Measurements from ENCODE around the gene SP5.
"Not testable (repeated sequence)": the region's sequence is repeated elsewhere in the genome, so short reads cannot be mapped to it uniquely, and the experiment has no call there.

The SP5 gene

DNA sequence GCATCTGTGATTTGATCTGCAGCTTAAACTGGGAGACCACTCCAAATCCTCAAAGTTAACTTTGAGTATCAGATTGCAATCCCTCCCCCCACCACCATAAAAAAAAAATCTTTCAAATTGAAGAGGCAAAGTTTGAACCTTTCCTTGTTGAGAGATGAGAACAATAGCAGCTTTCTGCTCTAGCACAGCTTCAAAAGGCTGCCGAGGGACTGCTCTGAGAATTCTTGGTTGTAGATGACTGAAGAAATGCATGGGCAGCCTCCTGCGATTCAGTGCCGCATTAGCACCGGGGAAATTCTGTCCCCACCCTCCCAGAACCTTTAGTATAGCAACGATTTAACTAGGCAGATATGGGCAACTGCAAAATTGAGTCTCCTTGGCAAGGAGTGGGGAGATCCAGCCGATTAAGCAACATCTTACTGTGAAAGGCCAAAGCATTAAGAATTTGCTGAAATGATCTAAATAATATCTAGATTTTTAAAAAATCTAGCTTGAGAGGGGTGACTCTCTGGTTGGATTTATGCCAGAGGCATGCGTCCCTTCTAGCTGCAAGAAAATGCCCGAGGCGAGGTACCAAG lies 3.9 kb upstream of the SP5 start:
- no peak for DNase-seq (ENCODE audit: low spot score)

DNA sequence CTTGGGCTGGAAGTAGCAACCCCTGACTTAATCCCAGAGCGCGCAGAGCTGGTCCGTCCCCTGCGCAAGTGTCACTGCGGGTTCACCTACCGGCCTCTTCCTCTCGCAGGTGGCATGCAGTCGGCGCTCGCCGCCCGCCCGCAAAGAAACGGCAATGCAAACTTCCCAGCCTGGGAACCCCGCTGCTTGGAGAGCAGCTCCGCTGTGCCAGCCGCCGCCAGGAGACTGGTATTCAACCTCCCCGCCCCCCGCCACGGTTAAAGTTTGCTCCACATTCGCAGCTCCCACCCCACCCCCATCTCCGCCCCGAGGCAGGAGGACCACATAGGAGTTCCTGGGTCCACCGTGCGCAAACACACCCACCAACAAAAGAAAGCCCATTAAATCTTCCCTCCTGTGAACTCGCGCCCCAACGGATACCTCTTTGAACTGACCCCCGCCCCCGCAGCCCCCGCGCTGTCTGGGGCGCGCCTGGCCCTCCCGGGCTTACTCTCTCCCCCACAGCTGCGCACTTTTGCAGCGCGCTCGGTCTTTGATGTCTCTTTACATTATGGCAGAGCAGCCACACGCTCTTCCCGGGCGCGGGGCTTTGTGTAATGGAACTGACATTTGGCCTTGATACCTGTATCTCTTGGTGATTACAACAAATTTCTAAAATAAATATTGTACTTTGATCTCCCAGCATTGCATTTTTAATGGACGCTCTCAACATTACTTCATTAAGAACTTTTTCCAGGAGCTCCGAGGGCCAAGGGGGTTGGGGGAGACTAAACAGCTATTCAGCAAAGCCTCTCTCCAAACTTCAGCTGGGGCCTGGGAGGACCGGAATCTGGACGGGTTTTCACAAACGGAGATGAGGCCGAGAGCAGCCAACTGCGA lies 3.1 kb upstream of the SP5 start:
- DNase-seq (ENCODE audit: low spot score), result no peak

DNA sequence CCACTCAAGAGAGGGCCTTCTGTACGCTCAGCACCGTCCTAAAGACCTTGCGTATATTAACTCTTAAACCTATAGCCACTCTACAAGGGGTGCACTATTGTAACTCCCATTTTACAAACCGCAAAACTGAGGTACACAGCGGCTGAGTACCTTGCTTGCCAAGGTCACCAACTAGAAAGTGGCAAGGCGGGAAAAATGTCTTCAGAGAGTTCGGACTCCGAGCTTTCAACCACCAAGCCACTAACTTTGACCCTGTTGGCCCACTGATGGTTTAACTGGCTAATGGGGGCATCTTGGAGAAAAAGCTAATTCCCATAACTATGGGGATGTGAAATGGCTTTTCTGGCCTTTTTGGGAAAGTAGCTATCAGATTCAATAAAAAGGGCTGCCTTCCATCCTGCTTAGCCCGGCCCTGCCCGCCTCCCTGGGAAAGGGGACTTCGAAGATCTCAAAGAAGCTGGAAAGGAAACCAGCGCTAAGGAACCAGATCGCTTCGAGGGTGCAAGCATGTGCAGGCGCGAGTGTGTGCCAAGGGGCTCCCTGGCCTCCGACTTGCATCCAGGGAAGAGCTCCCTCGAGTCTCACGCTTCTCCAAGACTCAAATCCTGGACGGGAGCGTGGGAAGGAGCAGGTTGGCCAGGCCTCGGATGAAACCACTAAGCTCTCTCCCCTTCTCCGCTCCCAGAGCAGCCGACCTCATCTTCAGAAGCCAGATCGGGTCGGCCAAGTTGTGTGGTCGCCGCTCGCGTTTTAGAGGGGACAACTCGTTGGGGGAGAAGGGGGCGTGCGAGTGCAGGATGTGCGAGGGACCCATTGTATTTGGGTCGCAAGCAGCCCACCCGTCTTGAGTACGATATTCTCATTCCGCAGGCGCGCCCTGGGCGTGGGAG lies 2.2 kb upstream of the SP5 start:
- DNase-seq (ENCODE audit: low spot score), result no peak

DNA sequence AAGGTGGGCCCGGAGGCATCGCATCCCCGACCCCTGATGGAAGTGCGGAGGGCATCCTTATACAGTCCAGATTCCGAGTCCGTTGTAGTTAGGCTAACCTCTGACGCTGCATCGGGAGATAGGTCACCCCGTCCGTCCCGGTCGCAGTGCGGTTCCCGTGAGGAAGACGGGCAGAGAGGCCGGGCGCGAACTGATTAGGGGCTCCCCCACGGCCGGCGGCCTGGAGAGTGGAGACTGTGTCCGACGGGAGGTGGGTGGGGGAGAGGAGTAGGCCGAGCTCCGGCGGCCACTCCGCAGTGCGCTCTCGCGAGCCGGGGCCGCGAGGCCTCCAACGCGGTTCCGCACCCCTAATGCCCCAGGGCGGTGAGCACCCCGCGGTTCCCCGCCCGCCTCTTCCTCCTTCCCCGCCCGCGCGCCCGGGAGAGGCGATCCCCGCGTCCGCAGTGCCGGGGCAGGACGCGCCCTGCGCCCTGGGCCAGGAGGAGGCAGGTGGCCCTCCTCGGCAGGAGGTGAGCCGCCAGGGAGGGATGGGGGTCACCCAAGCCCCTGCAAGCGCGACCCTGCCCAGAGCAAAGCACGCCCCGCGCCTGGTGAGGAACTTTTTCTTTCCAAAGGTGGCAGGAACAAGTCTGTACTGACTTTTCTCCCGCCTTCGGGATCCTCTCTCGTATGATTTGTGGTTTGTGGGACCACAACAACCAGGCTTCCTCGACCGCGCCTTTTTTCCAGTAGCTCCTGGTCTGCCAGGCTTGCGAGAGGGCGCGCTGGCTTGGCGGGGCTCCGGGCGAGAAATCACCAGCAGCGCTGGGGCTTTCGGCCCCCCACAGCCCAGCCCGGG lies 1.4 kb upstream of the SP5 start:
- DNase-seq (ENCODE audit: low spot score), result no peak

DNA sequence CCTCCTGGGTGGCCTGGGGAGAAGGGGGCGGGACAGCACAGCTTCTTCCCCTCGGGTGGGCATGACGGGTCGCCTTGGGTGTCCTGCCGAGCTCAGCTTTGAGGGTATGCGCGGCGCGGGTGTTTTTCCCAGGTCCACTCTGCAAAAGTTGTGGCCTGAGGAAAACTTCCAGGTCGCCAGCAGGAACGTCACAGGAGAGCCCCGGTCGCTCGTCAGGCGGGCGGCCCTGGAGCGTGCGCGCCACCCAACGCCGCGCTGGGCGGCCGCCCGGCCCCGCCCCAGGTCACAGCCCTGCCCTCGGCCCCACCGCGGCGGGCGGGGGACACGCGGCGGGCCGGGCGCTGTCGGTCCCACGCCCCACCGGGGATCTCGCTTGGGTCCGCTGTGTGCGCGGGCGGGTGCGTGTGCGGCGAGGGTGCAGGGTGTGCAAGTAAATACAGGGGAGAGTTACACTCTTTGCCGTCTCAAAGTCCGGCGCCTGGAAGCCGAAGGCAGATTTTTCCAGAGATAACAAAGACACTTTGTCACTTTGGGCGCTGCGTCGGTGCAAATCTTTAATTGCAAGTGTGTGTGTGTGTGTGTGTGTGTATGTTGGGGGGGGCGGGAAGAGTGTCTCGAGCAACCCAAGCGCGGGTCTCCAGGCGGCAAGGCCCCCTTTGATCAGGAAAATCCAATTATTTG lies 616 bp upstream of the SP5 start:
- DNase-seq (ENCODE audit: low spot score), result no peak

DNA sequence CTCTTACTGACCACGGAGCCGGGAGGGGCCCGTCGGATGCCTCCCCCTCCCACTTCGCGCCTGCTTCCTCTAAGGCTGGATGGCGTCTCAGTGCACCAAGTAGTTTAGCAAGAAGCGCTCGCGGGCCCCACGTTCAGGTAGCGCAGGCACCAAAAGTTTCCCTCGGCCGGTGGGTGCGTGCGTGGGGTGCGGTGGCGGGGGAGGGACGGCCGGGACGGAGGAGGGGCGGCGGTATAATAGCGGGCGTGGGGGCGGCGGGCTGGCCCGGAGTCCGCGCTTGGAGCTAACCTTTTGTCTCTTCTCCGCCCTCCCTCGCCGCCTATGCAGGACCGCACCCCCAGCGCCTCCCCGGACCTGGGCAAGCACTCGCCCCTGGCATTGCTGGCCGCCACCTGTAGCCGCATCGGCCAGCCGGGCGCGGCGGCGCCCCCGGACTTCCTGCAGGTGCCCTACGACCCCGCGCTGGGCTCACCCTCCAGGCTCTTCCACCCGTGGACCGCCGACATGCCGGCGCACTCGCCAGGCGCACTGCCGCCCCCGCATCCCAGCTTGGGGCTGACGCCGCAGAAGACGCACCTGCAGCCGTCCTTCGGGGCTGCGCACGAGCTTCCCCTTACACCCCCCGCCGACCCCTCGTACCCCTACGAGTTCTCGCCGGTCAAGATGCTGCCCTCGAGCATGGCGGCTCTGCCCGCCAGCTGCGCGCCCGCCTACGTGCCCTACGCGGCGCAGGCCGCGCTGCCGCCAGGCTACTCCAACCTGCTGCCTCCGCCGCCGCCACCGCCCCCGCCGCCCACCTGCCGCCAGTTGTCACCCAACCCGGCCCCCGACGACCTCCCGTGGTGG lies 1.0 kb downstream of the SP5 start:
- DNase-seq (ENCODE audit: low spot score), result no peak

DNA sequence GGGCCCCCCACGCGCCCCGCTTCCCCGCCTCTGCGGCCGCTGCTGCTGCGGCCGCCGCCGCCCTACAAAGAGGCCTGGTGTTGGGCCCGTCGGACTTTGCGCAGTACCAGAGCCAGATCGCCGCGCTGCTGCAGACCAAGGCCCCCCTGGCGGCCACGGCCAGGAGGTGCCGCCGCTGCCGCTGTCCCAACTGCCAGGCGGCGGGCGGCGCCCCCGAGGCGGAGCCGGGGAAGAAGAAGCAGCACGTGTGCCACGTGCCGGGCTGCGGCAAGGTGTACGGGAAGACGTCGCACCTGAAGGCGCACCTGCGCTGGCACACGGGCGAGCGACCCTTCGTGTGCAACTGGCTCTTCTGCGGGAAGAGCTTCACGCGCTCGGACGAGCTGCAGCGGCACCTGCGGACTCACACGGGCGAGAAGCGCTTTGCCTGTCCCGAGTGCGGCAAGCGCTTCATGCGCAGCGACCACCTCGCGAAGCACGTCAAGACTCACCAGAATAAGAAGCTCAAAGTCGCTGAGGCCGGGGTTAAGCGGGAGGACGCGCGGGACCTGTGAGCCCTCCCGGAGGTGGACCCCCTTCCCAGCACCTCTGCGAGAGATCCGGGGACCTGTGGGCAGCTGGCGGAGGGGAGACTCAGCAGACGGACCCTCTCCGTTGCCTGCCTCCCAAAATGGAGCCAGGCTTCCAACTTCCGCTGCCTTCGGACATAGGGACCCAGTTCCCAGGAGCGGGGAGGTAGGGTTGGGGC lies 1.9 kb downstream of the SP5 start:
- DNase-seq (ENCODE audit: low spot score), result no peak

DNA sequence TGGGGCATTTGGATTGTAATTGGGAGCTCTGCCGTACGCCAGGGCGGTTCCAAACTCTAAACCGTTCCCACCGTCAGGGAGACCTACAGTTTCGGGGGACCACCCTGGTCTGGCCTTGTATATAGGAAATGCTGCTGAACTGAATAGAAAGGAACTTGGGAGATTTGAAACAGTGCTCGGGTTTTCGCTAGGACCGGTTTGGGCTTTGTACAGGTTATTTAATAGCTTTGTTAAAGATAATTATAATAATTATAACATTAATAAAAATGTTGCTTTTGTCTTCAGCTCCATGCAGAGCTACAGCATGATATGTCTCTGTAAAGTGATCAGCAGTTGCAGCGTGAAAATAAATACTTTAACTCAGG lies 2.4 kb downstream of the SP5 start:
- DNase-seq (ENCODE audit: low spot score), result no peak

DNA sequence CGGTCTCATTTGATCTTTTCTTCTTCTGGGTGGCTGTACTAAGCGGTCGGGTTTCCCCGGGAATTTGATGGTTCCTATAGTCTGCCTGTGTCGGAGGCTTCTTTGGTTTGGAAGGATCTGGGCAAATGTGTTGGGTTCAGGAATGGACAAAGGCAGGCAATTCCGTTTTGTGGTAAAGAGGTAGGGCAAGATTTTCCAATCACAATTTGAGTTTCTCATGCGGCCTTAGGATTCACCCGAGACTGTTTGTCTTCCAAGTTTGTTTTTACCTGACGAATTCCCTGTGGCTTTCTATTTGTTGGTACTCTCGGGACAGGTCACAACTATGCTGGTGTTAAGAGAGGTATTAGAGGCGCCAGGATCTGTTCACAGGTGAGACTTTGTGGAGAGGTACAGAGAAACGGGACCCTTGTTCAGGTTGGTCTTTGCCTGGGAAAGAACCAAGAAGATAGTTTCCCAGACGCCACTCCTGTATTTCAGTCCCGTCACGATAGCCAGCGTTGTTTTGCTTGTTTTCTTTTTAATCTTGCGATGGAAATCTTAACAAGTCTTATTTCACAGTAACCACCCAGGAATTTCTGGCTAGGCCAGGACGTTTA lies 3.0 kb downstream of the SP5 start:
- no peak for DNase-seq (ENCODE audit: low spot score)

DNA sequence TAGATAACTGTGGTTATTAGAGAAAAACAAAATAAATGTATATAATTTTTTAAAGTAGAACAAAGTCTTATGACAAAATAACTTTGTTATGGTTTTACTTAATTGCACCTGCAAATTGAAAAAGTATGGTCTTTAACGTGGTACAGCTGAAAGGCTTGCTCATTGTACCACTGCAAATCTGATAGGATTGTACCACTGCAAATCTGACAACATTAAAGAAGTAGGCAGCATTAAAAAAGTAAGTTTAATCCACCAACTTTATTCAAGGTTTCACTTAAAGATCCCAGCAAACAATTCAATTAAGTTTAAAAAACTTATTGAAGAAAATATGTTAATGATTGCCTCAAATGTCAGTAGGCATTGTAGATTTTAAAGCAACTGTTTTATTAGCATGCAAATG lies 4.7 kb downstream of the SP5 start:
- DNase-seq (ENCODE audit: low spot score), result no peak

DNA sequence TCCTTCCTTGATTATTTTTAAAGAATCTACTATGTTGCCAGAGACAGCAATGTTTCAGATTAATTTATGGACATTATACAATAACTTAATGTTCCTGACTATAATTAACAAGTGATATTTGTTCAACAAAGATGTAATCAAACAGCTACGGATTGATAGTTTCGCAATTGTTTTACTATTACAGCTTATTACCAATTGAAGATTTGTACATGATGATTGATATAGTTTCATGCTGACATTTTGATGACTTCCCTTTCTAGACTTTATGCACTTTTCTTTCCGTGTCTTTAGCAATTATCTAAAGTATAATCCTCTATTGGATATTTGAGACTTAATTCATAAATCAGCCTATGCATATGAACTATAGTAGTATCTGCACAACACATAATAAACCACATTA lies 6.5 kb downstream of the SP5 start:
- DNase-seq (ENCODE audit: low spot score), result no peak

DNA sequence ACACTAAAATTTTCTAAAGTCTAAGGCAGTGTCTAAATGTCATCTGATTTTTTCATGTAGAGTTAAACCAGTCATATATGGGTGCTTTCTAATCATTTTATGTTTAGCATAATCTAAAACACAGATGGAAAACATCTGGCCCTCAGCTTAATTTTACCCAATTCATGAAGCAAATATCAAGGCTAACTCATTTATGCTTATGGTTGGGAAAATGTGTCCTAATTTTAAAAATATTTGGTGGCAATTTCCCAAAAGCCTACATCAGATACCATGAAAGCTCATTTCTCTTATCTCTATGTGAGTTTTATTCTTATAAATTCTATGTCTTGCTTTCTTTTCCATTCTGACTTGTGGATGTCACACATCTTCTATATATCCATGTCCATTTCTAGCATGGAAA lies 7.2 kb downstream of the SP5 start:
- DNase-seq (ENCODE audit: low spot score), result no peak

DNA sequence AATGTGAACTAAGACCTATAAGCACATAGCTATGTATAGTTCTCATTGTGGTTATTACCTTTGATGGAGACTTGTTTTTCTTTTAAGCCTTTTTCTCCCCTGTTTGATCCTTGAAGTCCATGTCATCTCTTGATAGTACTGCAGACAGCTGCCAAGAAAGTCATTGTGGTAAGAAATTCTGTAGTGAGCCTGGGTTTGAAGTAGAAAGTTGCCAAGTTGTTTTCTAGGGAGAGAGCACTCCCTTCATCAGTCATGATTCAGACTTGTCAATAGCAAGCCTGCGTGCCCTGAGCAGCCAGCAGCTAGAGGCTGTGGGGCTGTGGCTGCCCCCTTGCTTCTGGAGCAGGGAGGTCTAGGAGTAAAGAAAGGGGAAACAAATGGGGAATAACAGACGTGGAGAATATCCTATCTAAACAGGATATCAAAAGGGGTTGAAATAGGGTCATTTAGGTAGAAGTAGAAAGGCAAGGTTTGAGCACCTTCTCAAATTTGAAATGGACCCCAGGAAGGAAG lies 8.4 kb downstream of the SP5 start:
- no peak for DNase-seq (ENCODE audit: low spot score)

DNA sequence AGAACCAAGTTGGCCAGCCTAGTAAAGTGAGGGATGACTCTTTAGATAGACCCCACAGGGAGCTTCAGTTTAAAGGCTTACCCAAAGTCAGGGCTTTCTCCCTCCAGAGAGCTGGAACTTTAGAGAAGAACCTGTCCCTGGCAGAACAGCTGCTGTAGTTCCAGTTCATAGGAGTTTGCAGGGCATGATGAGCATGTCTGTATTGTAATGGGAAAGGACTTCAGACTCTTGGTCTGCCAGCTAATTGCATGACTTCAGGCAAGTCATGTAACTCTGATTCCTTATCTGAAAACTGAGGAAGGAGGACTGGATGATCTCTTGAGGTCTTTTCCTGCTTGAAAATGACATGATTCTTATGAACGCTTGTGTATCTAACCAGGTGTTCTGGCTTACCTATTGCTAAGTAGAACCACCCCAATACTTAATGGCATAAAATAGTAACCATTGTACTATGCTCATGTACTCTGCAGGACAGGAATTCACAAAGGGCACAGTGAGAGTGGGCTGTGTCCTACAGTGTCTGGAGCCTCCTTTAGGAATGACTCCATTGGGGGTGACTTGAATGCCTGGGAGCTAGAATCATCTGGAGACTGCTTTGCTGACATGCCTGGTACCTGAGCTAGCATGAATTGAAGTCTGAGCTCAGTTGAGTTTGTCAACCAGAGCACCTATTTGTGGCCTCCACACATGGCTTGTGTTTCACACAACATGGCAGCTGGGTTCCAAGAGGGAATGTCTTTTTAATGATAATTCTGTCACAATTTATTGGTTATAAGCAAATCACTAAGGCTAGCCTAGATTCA lies 18.9 kb downstream of the SP5 start:
- no peak for DNase-seq (ENCODE audit: low spot score)

DNA sequence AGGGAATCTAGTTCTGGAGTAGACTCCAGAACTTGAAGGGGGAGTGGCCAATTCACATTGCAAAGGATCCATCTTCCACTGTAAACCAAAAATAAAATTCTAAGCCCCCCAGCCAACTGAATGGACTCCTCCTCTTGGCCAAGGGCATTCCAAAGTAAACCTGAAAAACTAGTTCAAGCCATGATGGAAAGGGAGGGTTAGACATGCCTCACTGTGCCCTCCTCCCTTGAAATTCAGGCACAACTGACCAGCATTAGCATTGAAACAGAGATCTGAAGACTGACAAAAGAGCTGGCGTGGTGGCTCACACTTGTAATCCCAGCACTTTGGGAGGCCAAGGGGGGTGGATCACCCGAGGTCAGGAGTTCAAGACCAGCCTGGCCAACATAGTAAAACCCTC lies 19.5 kb downstream of the SP5 start:
- DNase-seq (ENCODE audit: low spot score), result not testable (repeated sequence)

DNA sequence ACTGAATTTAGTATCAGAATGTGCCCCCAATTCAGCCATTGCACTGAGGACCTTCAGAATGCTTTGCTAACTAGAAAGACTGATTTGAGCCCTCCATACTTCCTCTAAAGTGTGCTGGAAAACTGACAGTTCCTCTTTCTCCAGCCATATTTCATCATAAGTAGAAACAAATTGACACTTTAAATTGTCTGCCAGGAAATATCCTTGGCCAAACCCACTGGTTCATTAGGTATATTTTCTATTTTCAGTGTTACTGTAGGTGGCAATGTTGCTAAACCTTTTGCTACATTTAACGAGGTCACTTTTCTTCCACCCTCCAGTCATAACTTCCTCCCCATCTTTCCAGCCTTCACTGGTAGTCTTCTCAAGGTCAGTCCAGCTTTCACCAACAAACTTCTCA lies 21.5 kb downstream of the SP5 start:
- DNase-seq (ENCODE audit: low spot score), result no peak

DNA sequence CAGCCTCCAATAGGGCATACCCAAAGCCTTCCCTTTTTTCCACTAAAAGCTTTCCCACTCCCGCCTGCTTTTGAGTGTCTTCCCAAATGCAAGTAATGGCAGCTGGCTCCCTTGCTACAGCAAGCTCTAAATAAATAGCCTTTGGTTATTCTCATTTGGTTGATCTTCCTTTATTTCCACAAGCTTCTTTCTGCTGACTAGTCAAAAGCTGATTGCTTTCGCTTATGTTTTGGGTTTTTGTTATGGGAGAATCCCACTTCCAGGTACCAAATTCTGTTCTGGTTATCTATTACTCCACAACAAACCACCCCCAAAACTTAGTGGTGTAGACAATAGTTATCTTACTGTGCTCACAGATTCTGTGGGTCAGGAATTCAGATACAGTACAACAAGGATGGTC lies 22.3 kb downstream of the SP5 start:
- no peak for DNase-seq (ENCODE audit: low spot score)

DNA sequence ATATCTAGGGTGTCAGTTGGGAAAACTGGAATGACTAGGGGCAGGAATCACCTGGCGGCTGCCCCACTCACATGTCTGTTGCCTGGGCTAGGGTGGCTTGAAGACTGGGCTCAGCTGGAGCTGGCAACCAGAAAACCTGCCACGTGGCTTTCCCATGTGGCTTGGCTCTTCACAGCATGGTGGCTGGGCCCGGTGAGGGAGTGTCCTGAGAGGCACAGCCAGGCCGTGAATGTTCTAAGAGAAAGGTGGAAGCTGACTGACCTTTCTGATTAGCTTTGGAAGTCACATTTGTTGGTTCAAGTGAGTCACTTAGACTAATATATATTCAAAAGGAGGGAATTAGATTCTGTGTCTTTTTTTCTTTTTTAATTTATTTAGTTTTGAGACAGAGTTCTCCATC lies 22.7 kb downstream of the SP5 start:
- DNase-seq (ENCODE audit: low spot score), result no peak

Measured in putamen (tissue), 1 donor.